Measurements from ENCODE around the gene ELOVL1. TPM values are rescaled to one million over a fixed set of nuclear protein-coding genes. Genes with fewer than 3 reads are reported as not detected.

The ELOVL1 gene
- polyA plus RNA-seq, 1 donor (not counting 4 experiments of a cell fraction or from before 2014, with no cell fraction given): 283 TPM

- H2AFZ ChIP-seq (ENCODE audit: control insufficient read depth, low read length): no peak overlapping the region
- dilution Hi-C loops (cut with MboI; ENCODE audit: extremely low pct_ligation_motif_present, low sequenced_read_pairs): no loop called here
These were observed 51.7 kb downstream of the ELOVL1 start for GRCh38 chr1:43315963-43316737.

GRCh38 chr1:43315481-43315880 is 52.3 kb downstream of the ELOVL1 start:
- Histone ChIP-seq H3K36me3 (ENCODE audit: control insufficient read depth in 2 of 2, extremely low read depth in 1 of 2, insufficient read depth in 2 of 2, low read length in 2 of 2) (no peaks in the 10 kb centered on the region), H3K4me3 (ENCODE audit: control insufficient read depth in 2 of 3, extremely low read depth in 1 of 3, insufficient read depth in 2 of 3, low read depth in 1 of 3, low read length in 3 of 3) (no peak overlapping the region), H3K9ac (ENCODE audit: control insufficient read depth, extremely low read depth, insufficient read depth, low read length) (no peak overlapping the region), H3K9me3 (ENCODE audit: control insufficient read depth, low read depth, low read length) (no peaks in the 10 kb centered on the region), H4K20me1 (ENCODE audit: control insufficient read depth, extremely low read depth, insufficient read depth, low read length) (no peaks in the 10 kb centered on the region), H3K9me1 (ENCODE audit: control insufficient read depth, extremely low read depth, insufficient read depth, low read length) (no peaks in the 10 kb centered on the region), H3K4me2 (ENCODE audit: control insufficient read depth, extremely low read depth, insufficient read depth, low read depth, low read length) (no peak overlapping the region), H3K4me1 (ENCODE audit: control insufficient read depth, extremely low read depth, insufficient read depth, low read length) (no peaks in the 10 kb centered on the region), H2AFZ (ENCODE audit: control insufficient read depth, low read length) (no peak overlapping the region), H3K27ac (ENCODE audit: control insufficient read depth, insufficient read depth, low read length) (no peak overlapping the region), H3K79me2 (ENCODE audit: control insufficient read depth, insufficient read depth, low read length) (no peaks in the 10 kb centered on the region), H3K27me3 (ENCODE audit: control insufficient read depth, extremely low read depth, insufficient read depth, low read length) (peaks cover 4% of the 10 kb centered on the region)
- TF ChIP-seq EZH2 (IDR thresholded peaks at IDR 0.05; ENCODE audit: low read length) (no peak), CTCF (optimal IDR thresholded peaks at IDR 0.05 in 1 of 3, IDR thresholded peaks at IDR 0.05 in 1 of 3, conservative IDR thresholded peaks at IDR 0.05 in 1 of 3; ENCODE audit: extremely low read depth in 1 of 3, insufficient read depth in 2 of 3, low read length in 3 of 3) (no peak)
- FAIRE-seq (no peak), DNase-seq (ENCODE audit: low read depth, low spot score) (no peak)
- dilution Hi-C loops (cut with MboI; ENCODE audit: extremely low pct_ligation_motif_present, low sequenced_read_pairs): no loop called here

More at GRCh38 chr1:43315963-43316737, 51.7 kb downstream of the ELOVL1 start:
- H3K36me3 ChIP-seq (ENCODE audit: control insufficient read depth in 2 of 2, extremely low read depth in 1 of 2, insufficient read depth in 2 of 2, low read length in 2 of 2): no peaks in the 10 kb centered on the region
- no peak overlapping the region for H3K4me2 ChIP-seq (ENCODE audit: control insufficient read depth, extremely low read depth, insufficient read depth, low read depth, low read length)
- H3K4me3 ChIP-seq (ENCODE audit: control insufficient read depth in 2 of 3, extremely low read depth in 1 of 3, insufficient read depth in 2 of 3, low read depth in 1 of 3, low read length in 3 of 3): no peak overlapping the region
- FAIRE-seq (no peak), DNase-seq (ENCODE audit: low read depth, low spot score) (no peak)
- TF ChIP-seq CTCF (optimal IDR thresholded peaks at IDR 0.05 in 1 of 3, IDR thresholded peaks at IDR 0.05 in 1 of 3, conservative IDR thresholded peaks at IDR 0.05 in 1 of 3; ENCODE audit: extremely low read depth in 1 of 3, insufficient read depth in 2 of 3, low read length in 3 of 3) (no peak), EZH2 (IDR thresholded peaks at IDR 0.05; ENCODE audit: low read length) (no peak)
- no peaks in the 10 kb centered on the region for H3K9me1 ChIP-seq (ENCODE audit: control insufficient read depth, extremely low read depth, insufficient read depth, low read length)
- H3K27ac ChIP-seq (ENCODE audit: control insufficient read depth, insufficient read depth, low read length): no peak overlapping the region
- H3K9ac ChIP-seq (ENCODE audit: control insufficient read depth, extremely low read depth, insufficient read depth, low read length): no peak overlapping the region
- peaks cover 4% of the 10 kb centered on the region for H3K27me3 ChIP-seq (ENCODE audit: control insufficient read depth, extremely low read depth, insufficient read depth, low read length)
- no peaks in the 10 kb centered on the region for H3K9me3 ChIP-seq (ENCODE audit: control insufficient read depth, low read depth, low read length)
- no peaks in the 10 kb centered on the region for H3K79me2 ChIP-seq (ENCODE audit: control insufficient read depth, insufficient read depth, low read length)
- H4K20me1 ChIP-seq (ENCODE audit: control insufficient read depth, extremely low read depth, insufficient read depth, low read length): no peaks in the 10 kb centered on the region
- no peaks in the 10 kb centered on the region for H3K4me1 ChIP-seq (ENCODE audit: control insufficient read depth, extremely low read depth, insufficient read depth, low read length)

All from keratinocyte (primary cell).